Ectodermal cell (in vitro differentiated cells): ENCODE results near the gene SORCS2.

Experiments
- H3K27ac ChIP-seq: 2 replicates; pipeline ENCODE4 v1.7.0; 2013; ENCODE audit warnings: mild to moderate bottlenecking, low read depth, low read length; ENCODE audit not compliant: insufficient read depth, poor library complexity, severe bottlenecking
- H3K27me3 ChIP-seq: 2 replicates; pipeline ENCODE4 v1.7.0; 2013; ENCODE audit warnings: mild to moderate bottlenecking, low read length; ENCODE audit not compliant: insufficient read depth, control insufficient read depth, poor library complexity, severe bottlenecking
- H3K36me3 ChIP-seq: one replicate; pipeline ENCODE4 v1.7.0; 2013; ENCODE audit warnings: low read length; ENCODE audit not compliant: control insufficient read depth, insufficient read depth
- H3K4me1 ChIP-seq: one replicate; pipeline ENCODE4 v1.7.0; 2013; ENCODE audit warnings: low read length; ENCODE audit not compliant: control insufficient read depth, insufficient read depth
- H3K4me3 ChIP-seq: 2 replicates; pipeline ENCODE4 v1.7.0; 2013; ENCODE audit warnings: low read depth, low read length, control low read depth; ENCODE audit not compliant: insufficient read depth
- H3K9me3 ChIP-seq: 2 replicates; pipeline ENCODE4 v1.7.0; 2013; ENCODE audit warnings: mild to moderate bottlenecking, low read length, moderate library complexity; ENCODE audit not compliant: control insufficient read depth
- WGBS, 2 experiments: methylation state at CpG; one replicate each; pipeline ENCODE4 v1.1.7; 2013; ENCODE audit warnings: missing lambda C conversion rate in 2 of 2; 5-methylcytosine and 5-hydroxymethylcytosine counted together

Gene SORCS2

GRCh38 chr4:7218686-7219085 lies 26.3 kb downstream of the SORCS2 start:
- H3K9me3 ChIP-seq: no peaks in the 10 kb centered on the region
- H3K27ac ChIP-seq: no peak overlapping the region
- H3K36me3 ChIP-seq: no peaks in the 10 kb centered on the region
- H3K4me1 ChIP-seq: no peaks in the 10 kb centered on the region
- H3K27me3 ChIP-seq: no peaks in the 10 kb centered on the region
- no peak overlapping the region for H3K4me3 ChIP-seq
- 93 to 94% methylated on average over 7 of the region's 7 CpGs for WGBS, 2 experiments

- WGBS, 2 experiments: 91 to 93% methylated on average over 9 of the region's 9 CpGs
- Histone ChIP-seq H3K27ac (no peak overlapping the region), H3K4me3 (no peak overlapping the region), H3K27me3 (no peaks in the 10 kb centered on the region), H3K36me3 (no peaks in the 10 kb centered on the region), H3K9me3 (no peaks in the 10 kb centered on the region), H3K4me1 (peaks cover 13% of the 10 kb centered on the region)
These were observed 30.2 kb downstream of the SORCS2 start for GRCh38 chr4:7222521-7222920.

GRCh38 chr4:7223541-7223940 lies 31.2 kb downstream of the SORCS2 start:
- no peak overlapping the region for H3K27ac ChIP-seq
- no peaks in the 10 kb centered on the region for H3K27me3 ChIP-seq
- 91 to 94% methylated on average over 5 of the region's 5 CpGs for WGBS, 2 experiments
- no peaks in the 10 kb centered on the region for H3K36me3 ChIP-seq
- peaks cover 13% of the 10 kb centered on the region for H3K4me1 ChIP-seq
- H3K9me3 ChIP-seq: no peaks in the 10 kb centered on the region
- H3K4me3 ChIP-seq: no peak overlapping the region

GRCh38 chr4:7224001-7224400 lies 31.7 kb downstream of the SORCS2 start:
- H3K4me1 ChIP-seq: peaks cover 13% of the 10 kb centered on the region
- H3K4me3 ChIP-seq: no peak overlapping the region
- H3K36me3 ChIP-seq: no peaks in the 10 kb centered on the region
- H3K27ac ChIP-seq: no peak overlapping the region
- no peaks in the 10 kb centered on the region for H3K27me3 ChIP-seq
- 86% methylated on average over 4 of the region's 4 CpGs for WGBS, 2 experiments
- no peaks in the 10 kb centered on the region for H3K9me3 ChIP-seq

GRCh38 chr4:7224878-7225533 lies 32.7 kb downstream of the SORCS2 start:
- no peak overlapping the region for H3K27ac ChIP-seq
- no peaks in the 10 kb centered on the region for H3K9me3 ChIP-seq
- no peak overlapping the region for H3K4me3 ChIP-seq
- WGBS, 2 experiments: 95% methylated on average over 11 of the region's 11 CpGs
- H3K4me1 ChIP-seq: peaks cover 13% of the 10 kb centered on the region
- no peaks in the 10 kb centered on the region for H3K36me3 ChIP-seq
- no peaks in the 10 kb centered on the region for H3K27me3 ChIP-seq

- Histone ChIP-seq H3K27ac (peak overlapping the region; percentile 11), H3K27me3 (no peaks in the 10 kb centered on the region), H3K4me3 (no peak overlapping the region), H3K36me3 (no peaks in the 10 kb centered on the region), H3K9me3 (no peaks in the 10 kb centered on the region), H3K4me1 (peaks cover 13% of the 10 kb centered on the region)
- WGBS, 2 experiments: 74 to 76% methylated on average over 22 of the region's 22 CpGs
These were observed 34.1 kb downstream of the SORCS2 start for GRCh38 chr4:7226439-7226838.

GRCh38 chr4:7227008-7227407 lies 34.7 kb downstream of the SORCS2 start:
- H3K4me3 ChIP-seq: no peak overlapping the region
- no peaks in the 10 kb centered on the region for H3K36me3 ChIP-seq
- WGBS, 2 experiments: 90 to 92% methylated on average over 10 of the region's 10 CpGs
- H3K27ac ChIP-seq: no peak overlapping the region
- H3K9me3 ChIP-seq: no peaks in the 10 kb centered on the region
- no peaks in the 10 kb centered on the region for H3K27me3 ChIP-seq
- peaks cover 13% of the 10 kb centered on the region for H3K4me1 ChIP-seq

- Histone ChIP-seq H3K27me3 (no peaks in the 10 kb centered on the region), H3K4me3 (no peak overlapping the region), H3K36me3 (no peaks in the 10 kb centered on the region), H3K4me1 (peaks cover 13% of the 10 kb centered on the region), H3K9me3 (no peaks in the 10 kb centered on the region), H3K27ac (no peak overlapping the region)
- WGBS, 2 experiments: 94 to 95% methylated on average over 11 of the region's 11 CpGs
These were observed 36.4 kb downstream of the SORCS2 start for GRCh38 chr4:7228734-7229133.

GRCh38 chr4:7232061-7232650 lies 39.8 kb downstream of the SORCS2 start:
- Histone ChIP-seq H3K4me3 (no peak overlapping the region), H3K36me3 (no peaks in the 10 kb centered on the region), H3K27ac (no peak overlapping the region), H3K4me1 (no peaks in the 10 kb centered on the region), H3K27me3 (no peaks in the 10 kb centered on the region), H3K9me3 (no peaks in the 10 kb centered on the region)
- 91 to 93% methylated on average over 18 of the region's 18 CpGs for WGBS, 2 experiments

GRCh38 chr4:7233006-7233580 lies 40.8 kb downstream of the SORCS2 start:
- Histone ChIP-seq H3K4me1 (no peaks in the 10 kb centered on the region), H3K9me3 (no peaks in the 10 kb centered on the region), H3K27me3 (no peaks in the 10 kb centered on the region), H3K4me3 (no peak overlapping the region), H3K36me3 (no peaks in the 10 kb centered on the region), H3K27ac (no peak overlapping the region)
- WGBS, 2 experiments: 94 to 95% methylated on average over 18 of the region's 18 CpGs
